Activated T-cell treated with anti-CD3 and anti-CD28 coated beads, Interleukin-2, amount 50 U/mL, for 72 hours (primary cell): ENCODE results near the gene TMEM171. TPM values are rescaled to one million over a fixed set of nuclear protein-coding genes. Genes with fewer than 3 reads are reported as not detected.

ENCODE experiments used
- ATAC-seq, 2 donors: fragments of 150-1000 bp; cut with Tn5 transposase; replicated peaks in 1 of 2; 2 replicates each; pipeline ENCODE4 v1.10.0; 2021; ENCODE audit warnings: moderate library complexity in 2 of 2, mild to moderate bottlenecking in 1 of 2
- DNase-seq, 2 donors: peaks; one replicate each; pipeline ENCODE4 v3.0.0; 2021 to 2022; ENCODE audit warnings: mixed read lengths in 1 of 2
- H3K27ac Mint-ChIP-seq: one replicate; pipeline ENCODE4 v1.8.0; 2022; ENCODE audit warnings: mild to moderate bottlenecking, moderate library complexity, mixed read lengths
- H3K27me3 Mint-ChIP-seq: one replicate; pipeline ENCODE4 v1.8.0; 2022; ENCODE audit warnings: low read depth, mixed read lengths
- H3K36me3 Mint-ChIP-seq, 2 donors: one replicate each; pipeline ENCODE4 v1.8.0; 2022; ENCODE audit warnings: mixed read lengths in 2 of 2, mild to moderate bottlenecking in 1 of 2; ENCODE audit not compliant: insufficient read depth in 2 of 2
- H3K4me1 Mint-ChIP-seq: one replicate; pipeline ENCODE4 v1.8.0; 2022; ENCODE audit warnings: low read depth, mixed read lengths
- H3K4me3 Mint-ChIP-seq, 2 donors: one replicate each; pipeline ENCODE4 v1.8.0; 2022; ENCODE audit warnings: mild to moderate bottlenecking in 2 of 2, mixed read lengths in 2 of 2, moderate library complexity in 2 of 2
- H3K9me3 Mint-ChIP-seq, 2 donors: one replicate each; pipeline ENCODE4 v1.8.0; 2022; ENCODE audit warnings: mixed read lengths in 2 of 2
- total RNA-seq, 2 donors: library from RNA; stranded (reverse); gene quantifications; one replicate each; pipeline ENCODE4 v1.2.3, GENCODE V29; 2022

TMEM171 gene
- total RNA-seq, 2 donors from 2014 or later = not detected

GRCh38 chr5:73126957-73127356 is 6.6 kb downstream of the TMEM171 start:
- Mint-ChIP-seq H3K36me3 (no peaks in the 10 kb centered on the region), H3K27me3 (peaks cover 81% of the 10 kb centered on the region), H3K27ac (no peak overlapping the region), H3K4me3 (no peak overlapping the region), H3K4me1 (peaks cover 25% of the 10 kb centered on the region), H3K9me3 (no peaks in the 10 kb centered on the region)
- DNase-seq = no peak
- ATAC-seq = no peak

- Mint-ChIP-seq H3K27ac (no peak overlapping the region), H3K4me3 (no peak overlapping the region), H3K9me3 (no peaks in the 10 kb centered on the region), H3K27me3 (peaks cover 90% of the 10 kb centered on the region), H3K4me1 (peaks cover 4% of the 10 kb centered on the region), H3K36me3 (no peaks in the 10 kb centered on the region)
- ATAC-seq = no peak
- no peak for DNase-seq
Measured at GRCh38 chr5:73129143-73129542, 8.8 kb downstream of the TMEM171 start.

- H3K36me3 Mint-ChIP-seq = no peaks in the 10 kb centered on the region
- H3K9me3 Mint-ChIP-seq = no peaks in the 10 kb centered on the region
- no peak overlapping the region for H3K4me3 Mint-ChIP-seq
- peaks cover 5% of the 10 kb centered on the region for H3K4me1 Mint-ChIP-seq
- H3K27ac Mint-ChIP-seq = no peak overlapping the region
- peaks cover 91% of the 10 kb centered on the region for H3K27me3 Mint-ChIP-seq
- ATAC-seq = no peak
- DNase-seq = no peak
Measured at GRCh38 chr5:73130811-73131210, 10.4 kb downstream of the TMEM171 start.

GRCh38 chr5:73131711-73132425 is 11.5 kb downstream of the TMEM171 start:
- ATAC-seq = no peak
- Mint-ChIP-seq H3K27me3 (peaks cover 87% of the 10 kb centered on the region), H3K36me3 (no peaks in the 10 kb centered on the region), H3K4me1 (peaks cover 6% of the 10 kb centered on the region), H3K4me3 (no peak overlapping the region), H3K9me3 (no peaks in the 10 kb centered on the region), H3K27ac (no peak overlapping the region)
- no peak for DNase-seq

- Mint-ChIP-seq H3K36me3 (no peaks in the 10 kb centered on the region), H3K4me3 (no peak overlapping the region), H3K9me3 (no peaks in the 10 kb centered on the region), H3K27ac (no peak overlapping the region), H3K27me3 (peaks cover 93% of the 10 kb centered on the region), H3K4me1 (peaks cover 6% of the 10 kb centered on the region)
- DNase-seq = no peak
- ATAC-seq = no peak
Measured at GRCh38 chr5:73132759-73133158, 12.4 kb downstream of the TMEM171 start.

GRCh38 chr5:73135021-73135420 is 14.6 kb downstream of the TMEM171 start:
- Mint-ChIP-seq H3K4me3 (no peak overlapping the region), H3K9me3 (no peaks in the 10 kb centered on the region), H3K27ac (no peak overlapping the region), H3K4me1 (peaks cover 6% of the 10 kb centered on the region), H3K36me3 (no peaks in the 10 kb centered on the region), H3K27me3 (peaks cover 87% of the 10 kb centered on the region)
- DNase-seq = no peak
- no peak for ATAC-seq

- peaks cover 6% of the 10 kb centered on the region for H3K4me1 Mint-ChIP-seq
- H3K36me3 Mint-ChIP-seq = no peaks in the 10 kb centered on the region
- no peak for DNase-seq
- peak in 1 of 2 donors; percentile 39 for ATAC-seq
- no peak overlapping the region for H3K27ac Mint-ChIP-seq
- H3K9me3 Mint-ChIP-seq = no peaks in the 10 kb centered on the region
- H3K4me3 Mint-ChIP-seq = no peak overlapping the region
- peaks cover 83% of the 10 kb centered on the region for H3K27me3 Mint-ChIP-seq
Measured at GRCh38 chr5:73135429-73136054, 15.2 kb downstream of the TMEM171 start.

- DNase-seq (no peak), ATAC-seq (no peak)
- Mint-ChIP-seq H3K4me3 (no peak overlapping the region), H3K4me1 (peaks cover 6% of the 10 kb centered on the region), H3K9me3 (no peaks in the 10 kb centered on the region), H3K27me3 (peaks cover 83% of the 10 kb centered on the region), H3K27ac (no peak overlapping the region), H3K36me3 (no peaks in the 10 kb centered on the region)
Measured at GRCh38 chr5:73136055-73136562, 15.7 kb downstream of the TMEM171 start.

- Mint-ChIP-seq H3K9me3 (no peaks in the 10 kb centered on the region), H3K36me3 (no peaks in the 10 kb centered on the region), H3K4me3 (no peak overlapping the region), H3K27me3 (peaks cover 83% of the 10 kb centered on the region), H3K27ac (no peak overlapping the region), H3K4me1 (peaks cover 6% of the 10 kb centered on the region)
- ATAC-seq (no peak), DNase-seq (no peak)
Measured at GRCh38 chr5:73137563-73138530, 17.5 kb downstream of the TMEM171 start.

GRCh38 chr5:73139485-73139884 is 19.1 kb downstream of the TMEM171 start:
- Mint-ChIP-seq H3K4me3 (no peak overlapping the region), H3K4me1 (peaks cover 6% of the 10 kb centered on the region), H3K27ac (no peak overlapping the region), H3K9me3 (no peaks in the 10 kb centered on the region), H3K36me3 (no peaks in the 10 kb centered on the region), H3K27me3 (peaks cover 85% of the 10 kb centered on the region)
- ATAC-seq (no peak), DNase-seq (no peak)

GRCh38 chr5:73140801-73141200 is 20.4 kb downstream of the TMEM171 start:
- H3K4me3 Mint-ChIP-seq = no peak overlapping the region
- peaks cover under 1% of the 10 kb centered on the region for H3K4me1 Mint-ChIP-seq
- DNase-seq (no peak), ATAC-seq (no peak)
- H3K27me3 Mint-ChIP-seq = peaks cover 85% of the 10 kb centered on the region
- H3K27ac Mint-ChIP-seq = no peak overlapping the region
- no peaks in the 10 kb centered on the region for H3K9me3 Mint-ChIP-seq
- no peaks in the 10 kb centered on the region for H3K36me3 Mint-ChIP-seq

- no peak for DNase-seq
- Mint-ChIP-seq H3K27me3 (peaks cover 89% of the 10 kb centered on the region), H3K36me3 (no peaks in the 10 kb centered on the region), H3K9me3 (no peaks in the 10 kb centered on the region), H3K4me1 (no peaks in the 10 kb centered on the region), H3K27ac (no peak overlapping the region), H3K4me3 (no peak overlapping the region)
- ATAC-seq = no peak
Measured at GRCh38 chr5:73142035-73142434, 21.7 kb downstream of the TMEM171 start.

GRCh38 chr5:73143716-73144115 is 23.3 kb downstream of the TMEM171 start:
- no peaks in the 10 kb centered on the region for H3K36me3 Mint-ChIP-seq
- no peaks in the 10 kb centered on the region for H3K4me1 Mint-ChIP-seq
- H3K27me3 Mint-ChIP-seq = peaks cover 91% of the 10 kb centered on the region
- no peaks in the 10 kb centered on the region for H3K9me3 Mint-ChIP-seq
- ATAC-seq (no peak), DNase-seq (no peak)
- no peak overlapping the region for H3K27ac Mint-ChIP-seq
- no peak overlapping the region for H3K4me3 Mint-ChIP-seq
